Measurements from ENCODE around the gene KRTAP12-4.

Gene KRTAP12-4

GRCh38 chr21:44644878-44645277 lies 9.6 kb downstream of the KRTAP12-4 start:
- TF ChIP-seq EZH2 (IDR thresholded peaks at IDR 0.05; ENCODE audit: borderline replicate concordance, low read length) (no peak), CTCF (IDR thresholded peaks at IDR 0.05; ENCODE audit: low read length) (no peak)
- no peaks in the 10 kb centered on the region for H4K20me1 ChIP-seq (ENCODE audit: insufficient read depth, low read length)
- no peaks in the 10 kb centered on the region for H3K79me2 ChIP-seq (ENCODE audit: insufficient read depth, low read length)
- H3K27me3 ChIP-seq (ENCODE audit: insufficient read depth, low read length) = no peaks in the 10 kb centered on the region
- no peak overlapping the region for H3K4me3 ChIP-seq (ENCODE audit: low read depth, low read length, poor library complexity, severe bottlenecking)
- no peaks in the 10 kb centered on the region for H3K9me2 ChIP-seq (ENCODE audit: low read depth, low read length)
- H3K9me3 ChIP-seq (ENCODE audit: low read length) = peaks cover 8% of the 10 kb centered on the region
- H3K9ac ChIP-seq (ENCODE audit: low read length) = no peak overlapping the region
- H2AFZ ChIP-seq (ENCODE audit: low read length) = no peak overlapping the region
- H3F3A ChIP-seq (ENCODE audit: insufficient read depth, low read length) = no peaks in the 10 kb centered on the region
- no peak overlapping the region for H3K27ac ChIP-seq (ENCODE audit: low read depth, low read length, poor library complexity, severe bottlenecking)
- no peak overlapping the region for H3K4me2 ChIP-seq (ENCODE audit: low read length)
- no peaks in the 10 kb centered on the region for H3K36me3 ChIP-seq (ENCODE audit: insufficient read depth, low read length)
- no peaks in the 10 kb centered on the region for H3K4me1 ChIP-seq (ENCODE audit: insufficient read depth, low read length, severe bottlenecking)

GRCh38 chr21:44643741-44644310 lies 10.6 kb downstream of the KRTAP12-4 start:
- Histone ChIP-seq H4K20me1 (ENCODE audit: insufficient read depth, low read length) (no peaks in the 10 kb centered on the region), H3F3A (ENCODE audit: insufficient read depth, low read length) (no peaks in the 10 kb centered on the region), H2AFZ (ENCODE audit: low read length) (no peak overlapping the region), H3K27me3 (ENCODE audit: insufficient read depth, low read length) (no peaks in the 10 kb centered on the region), H3K9ac (ENCODE audit: low read length) (no peak overlapping the region), H3K9me2 (ENCODE audit: low read depth, low read length) (no peaks in the 10 kb centered on the region), H3K27ac (ENCODE audit: low read depth, low read length, poor library complexity, severe bottlenecking) (no peak overlapping the region), H3K4me2 (ENCODE audit: low read length) (no peak overlapping the region), H3K9me3 (ENCODE audit: low read length) (peaks cover 8% of the 10 kb centered on the region), H3K4me1 (ENCODE audit: insufficient read depth, low read length, severe bottlenecking) (no peaks in the 10 kb centered on the region), H3K4me3 (ENCODE audit: low read depth, low read length, poor library complexity, severe bottlenecking) (no peak overlapping the region), H3K36me3 (ENCODE audit: insufficient read depth, low read length) (no peaks in the 10 kb centered on the region), H3K79me2 (ENCODE audit: insufficient read depth, low read length) (no peaks in the 10 kb centered on the region)
- TF ChIP-seq EZH2 (IDR thresholded peaks at IDR 0.05; ENCODE audit: borderline replicate concordance, low read length) = no peak
- TF ChIP-seq CTCF (IDR thresholded peaks at IDR 0.05; ENCODE audit: low read length) = no peak

DNA sequence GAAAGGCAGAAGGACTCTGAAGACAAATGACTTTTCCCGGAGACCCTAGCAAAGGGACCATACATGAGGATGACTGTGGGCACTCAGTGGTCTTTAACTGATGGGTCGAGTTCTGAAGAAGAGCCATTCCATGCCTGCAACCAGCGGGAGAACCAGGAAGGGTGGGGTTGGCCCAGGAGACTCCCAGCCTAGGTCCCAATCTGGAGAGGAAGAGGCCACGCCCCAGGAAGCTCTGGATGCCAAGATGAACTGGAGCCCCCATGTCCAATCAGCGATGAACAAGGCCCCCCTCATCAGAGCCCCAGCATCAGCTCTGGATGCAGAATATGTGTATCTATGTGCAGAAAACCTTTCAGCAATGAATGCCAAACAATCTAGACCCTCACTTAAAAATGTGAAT lies 13.7 kb downstream of the KRTAP12-4 start:
- H3K4me3 ChIP-seq (ENCODE audit: low read depth, low read length, poor library complexity, severe bottlenecking) = no peak overlapping the region
- no peak for TF ChIP-seq EZH2 (IDR thresholded peaks at IDR 0.05; ENCODE audit: borderline replicate concordance, low read length)
- no peak for TF ChIP-seq CTCF (IDR thresholded peaks at IDR 0.05; ENCODE audit: low read length)
- no peaks in the 10 kb centered on the region for H4K20me1 ChIP-seq (ENCODE audit: insufficient read depth, low read length)
- no peaks in the 10 kb centered on the region for H3K36me3 ChIP-seq (ENCODE audit: insufficient read depth, low read length)
- no peak overlapping the region for H3K9ac ChIP-seq (ENCODE audit: low read length)
- H2AFZ ChIP-seq (ENCODE audit: low read length) = no peak overlapping the region
- no peak overlapping the region for H3K27ac ChIP-seq (ENCODE audit: low read depth, low read length, poor library complexity, severe bottlenecking)
- H3K79me2 ChIP-seq (ENCODE audit: insufficient read depth, low read length) = no peaks in the 10 kb centered on the region
- no peaks in the 10 kb centered on the region for H3F3A ChIP-seq (ENCODE audit: insufficient read depth, low read length)
- H3K9me2 ChIP-seq (ENCODE audit: low read depth, low read length) = no peaks in the 10 kb centered on the region
- H3K4me1 ChIP-seq (ENCODE audit: insufficient read depth, low read length, severe bottlenecking) = no peaks in the 10 kb centered on the region
- H3K9me3 ChIP-seq (ENCODE audit: low read length) = peaks cover 8% of the 10 kb centered on the region
- no peak overlapping the region for H3K4me2 ChIP-seq (ENCODE audit: low read length)
- no peaks in the 10 kb centered on the region for H3K27me3 ChIP-seq (ENCODE audit: insufficient read depth, low read length)

All from OCI-LY1 (cell line).